Measurements from ENCODE around the gene PAX5.

The PAX5 gene

GRCh38 chr9:36930941-36931340 is 103.1 kb downstream of the PAX5 start:
- H3K79me1 ChIP-seq (ENCODE audit: low read depth, low read length), result no peaks in the 10 kb centered on the region
- no peak overlapping the region for H2BK120ac ChIP-seq (ENCODE audit: low read depth, low read length)
- H3K4ac ChIP-seq (ENCODE audit: low read length), result no peak overlapping the region
- peak overlapping the region; percentile 10 for H3K23ac ChIP-seq (ENCODE audit: low read depth, low read length, poor library complexity)
- H4K91ac ChIP-seq (ENCODE audit: low read depth, low read length, poor library complexity), result peak overlapping the region; percentile 35
- H2BK12ac ChIP-seq (ENCODE audit: low read length), result no peak overlapping the region
- peaks cover 0 to 40% of the 10 kb centered on the region in 2 donors for H3K36me3 ChIP-seq (replicated peaks in 1 of 2; ENCODE audit: control insufficient read depth in 2 of 2, insufficient read depth in 2 of 2, low read length in 2 of 2)
- peak overlapping the region; percentile 21 for H3K14ac ChIP-seq (ENCODE audit: low read length)
- peaks cover 0 to 16% of the 10 kb centered on the region in 2 donors for H3K9me3 ChIP-seq (replicated peaks in 1 of 2; ENCODE audit: control insufficient read depth in 2 of 2, insufficient read depth in 1 of 2, low read depth in 1 of 2, low read length in 2 of 2)
- H2BK5ac ChIP-seq (ENCODE audit: low read length), result no peak overlapping the region
- no peak overlapping the region for H4K8ac ChIP-seq (ENCODE audit: low read depth, low read length)
- no peak overlapping the region for H3K27ac ChIP-seq (replicated peaks; ENCODE audit: low read length)
- no CpG with 5 or more reads among the region's 4 CpGs for WGBS, 2 donors (ENCODE audit: extremely low coverage in 2 of 2, insufficient read length in 2 of 2, insufficient replicate concordance in 1 of 2)
- DNase-seq (ENCODE audit: low spot score), result no peak
- no peak overlapping the region for H3K4me2 ChIP-seq (ENCODE audit: insufficient read depth, low read length, poor library complexity, severe bottlenecking)
- H3K4me1 ChIP-seq (ENCODE audit: control insufficient read depth in 2 of 2, insufficient read depth in 1 of 2, low read depth in 1 of 2, low read length in 2 of 2), result no peaks in the 10 kb centered on the region
- H2AK5ac ChIP-seq (ENCODE audit: low read depth, low read length), result no peak overlapping the region
- no peak overlapping the region for H2AFZ ChIP-seq (ENCODE audit: low read length)
- no peak overlapping the region for H3K18ac ChIP-seq (ENCODE audit: low read length)
- peak overlapping the region; percentile 11 for H2BK15ac ChIP-seq (ENCODE audit: low read length)
- H3K4me3 ChIP-seq (ENCODE audit: low read length in 2 of 2), result no peak overlapping the region
- H3K9ac ChIP-seq (ENCODE audit: low read depth, low read length, poor library complexity), result no peak overlapping the region
- H3K27me3 ChIP-seq (ENCODE audit: control insufficient read depth in 3 of 3, insufficient read depth in 3 of 3, low read depth in 1 of 3, low read length in 3 of 3), result no peaks in the 10 kb centered on the region

- DNase-seq (ENCODE audit: low spot score), result no peak
- WGBS, 2 donors (ENCODE audit: extremely low coverage in 2 of 2, insufficient read length in 2 of 2, insufficient replicate concordance in 1 of 2), result no CpG with 5 or more reads among the region's 5 CpGs
- Histone ChIP-seq H2BK12ac (ENCODE audit: low read length) (no peak overlapping the region), H3K9me3 (replicated peaks in 1 of 2; ENCODE audit: control insufficient read depth in 2 of 2, insufficient read depth in 1 of 2, low read depth in 1 of 2, low read length in 2 of 2) (peaks cover 0 to 13% of the 10 kb centered on the region in 2 donors), H3K79me1 (ENCODE audit: low read depth, low read length) (no peaks in the 10 kb centered on the region), H4K8ac (ENCODE audit: low read depth, low read length) (no peak overlapping the region), H3K4me3 (ENCODE audit: low read length in 2 of 2) (no peak overlapping the region), H3K4me2 (ENCODE audit: insufficient read depth, low read length, poor library complexity, severe bottlenecking) (no peak overlapping the region), H2AFZ (ENCODE audit: low read length) (no peak overlapping the region), H3K4ac (ENCODE audit: low read length) (no peak overlapping the region), H3K27me3 (ENCODE audit: control insufficient read depth in 3 of 3, insufficient read depth in 3 of 3, low read depth in 1 of 3, low read length in 3 of 3) (no peaks in the 10 kb centered on the region), H2BK15ac (ENCODE audit: low read length) (no peak overlapping the region), H2BK5ac (ENCODE audit: low read length) (no peak overlapping the region), H3K4me1 (ENCODE audit: control insufficient read depth in 2 of 2, insufficient read depth in 1 of 2, low read depth in 1 of 2, low read length in 2 of 2) (no peaks in the 10 kb centered on the region), H4K91ac (ENCODE audit: low read depth, low read length, poor library complexity) (no peak overlapping the region), H3K23ac (ENCODE audit: low read depth, low read length, poor library complexity) (no peak overlapping the region), H3K36me3 (replicated peaks in 1 of 2; ENCODE audit: control insufficient read depth in 2 of 2, insufficient read depth in 2 of 2, low read length in 2 of 2) (peaks cover 0 to 35% of the 10 kb centered on the region in 2 donors), H3K14ac (ENCODE audit: low read length) (no peak overlapping the region), H3K18ac (ENCODE audit: low read length) (no peak overlapping the region), H3K9ac (ENCODE audit: low read depth, low read length, poor library complexity) (no peak overlapping the region), H2AK5ac (ENCODE audit: low read depth, low read length) (no peak overlapping the region), H3K27ac (replicated peaks; ENCODE audit: low read length) (no peak overlapping the region), H2BK120ac (ENCODE audit: low read depth, low read length) (no peak overlapping the region)
Observed at GRCh38 chr9:36929350-36929675, 104.8 kb downstream of the PAX5 start.

GRCh38 chr9:36928670-36929349 is 105.3 kb downstream of the PAX5 start:
- H3K9me3 ChIP-seq (replicated peaks in 1 of 2; ENCODE audit: control insufficient read depth in 2 of 2, insufficient read depth in 1 of 2, low read depth in 1 of 2, low read length in 2 of 2), result peaks cover 0 to 13% of the 10 kb centered on the region in 2 donors
- WGBS, 2 donors (ENCODE audit: extremely low coverage in 2 of 2, insufficient read length in 2 of 2, insufficient replicate concordance in 1 of 2), result no CpG with 5 or more reads among the region's 3 CpGs
- no peak overlapping the region for H2AK5ac ChIP-seq (ENCODE audit: low read depth, low read length)
- H3K14ac ChIP-seq (ENCODE audit: low read length), result no peak overlapping the region
- H3K9ac ChIP-seq (ENCODE audit: low read depth, low read length, poor library complexity), result no peak overlapping the region
- no peaks in the 10 kb centered on the region for H3K79me1 ChIP-seq (ENCODE audit: low read depth, low read length)
- no peak overlapping the region for H3K4me2 ChIP-seq (ENCODE audit: insufficient read depth, low read length, poor library complexity, severe bottlenecking)
- H4K8ac ChIP-seq (ENCODE audit: low read depth, low read length), result no peak overlapping the region
- no peak overlapping the region for H2BK12ac ChIP-seq (ENCODE audit: low read length)
- H3K27ac ChIP-seq (replicated peaks; ENCODE audit: low read length), result no peak overlapping the region
- H4K91ac ChIP-seq (ENCODE audit: low read depth, low read length, poor library complexity), result no peak overlapping the region
- no peak overlapping the region for H2BK120ac ChIP-seq (ENCODE audit: low read depth, low read length)
- no peak overlapping the region for H3K4me3 ChIP-seq (ENCODE audit: low read length in 2 of 2)
- H3K18ac ChIP-seq (ENCODE audit: low read length), result no peak overlapping the region
- H2AFZ ChIP-seq (ENCODE audit: low read length), result no peak overlapping the region
- no peaks in the 10 kb centered on the region for H3K27me3 ChIP-seq (ENCODE audit: control insufficient read depth in 3 of 3, insufficient read depth in 3 of 3, low read depth in 1 of 3, low read length in 3 of 3)
- no peak for DNase-seq (ENCODE audit: low spot score)
- no peak overlapping the region for H3K23ac ChIP-seq (ENCODE audit: low read depth, low read length, poor library complexity)
- peaks cover 0 to 30% of the 10 kb centered on the region in 2 donors for H3K36me3 ChIP-seq (replicated peaks in 1 of 2; ENCODE audit: control insufficient read depth in 2 of 2, insufficient read depth in 2 of 2, low read length in 2 of 2)
- H2BK5ac ChIP-seq (ENCODE audit: low read length), result no peak overlapping the region
- no peaks in the 10 kb centered on the region for H3K4me1 ChIP-seq (ENCODE audit: control insufficient read depth in 2 of 2, insufficient read depth in 1 of 2, low read depth in 1 of 2, low read length in 2 of 2)
- no peak overlapping the region for H3K4ac ChIP-seq (ENCODE audit: low read length)
- no peak overlapping the region for H2BK15ac ChIP-seq (ENCODE audit: low read length)

- H2AK5ac ChIP-seq (ENCODE audit: low read depth, low read length), result no peak overlapping the region
- no CpG with 5 or more reads among the region's 2 CpGs for WGBS, 2 donors (ENCODE audit: extremely low coverage in 2 of 2, insufficient read length in 2 of 2, insufficient replicate concordance in 1 of 2)
Observed at GRCh38 chr9:36928210-36928609, 105.9 kb downstream of the PAX5 start.

More at GRCh38 chr9:36928210-36928609, 105.9 kb downstream of the PAX5 start:
- no peak overlapping the region for H3K27ac ChIP-seq (replicated peaks; ENCODE audit: low read length)
- no peak overlapping the region for H3K4me2 ChIP-seq (ENCODE audit: insufficient read depth, low read length, poor library complexity, severe bottlenecking)
- no peak overlapping the region for H2BK5ac ChIP-seq (ENCODE audit: low read length)
- H3K14ac ChIP-seq (ENCODE audit: low read length), result no peak overlapping the region
- no peak overlapping the region for H4K91ac ChIP-seq (ENCODE audit: low read depth, low read length, poor library complexity)
- H3K9ac ChIP-seq (ENCODE audit: low read depth, low read length, poor library complexity), result no peak overlapping the region
- peaks cover under 1% of the 10 kb centered on the region for H3K79me1 ChIP-seq (ENCODE audit: low read depth, low read length)
- H2AFZ ChIP-seq (ENCODE audit: low read length), result no peak overlapping the region
- H3K18ac ChIP-seq (ENCODE audit: low read length), result no peak overlapping the region
- H3K23ac ChIP-seq (ENCODE audit: low read depth, low read length, poor library complexity), result no peak overlapping the region
- H3K4me1 ChIP-seq (ENCODE audit: control insufficient read depth in 2 of 2, insufficient read depth in 1 of 2, low read depth in 1 of 2, low read length in 2 of 2), result no peaks in the 10 kb centered on the region
- no peak overlapping the region for H4K8ac ChIP-seq (ENCODE audit: low read depth, low read length)
- H2BK15ac ChIP-seq (ENCODE audit: low read length), result no peak overlapping the region
- no peak overlapping the region for H2BK120ac ChIP-seq (ENCODE audit: low read depth, low read length)
- H3K9me3 ChIP-seq (replicated peaks in 1 of 2; ENCODE audit: control insufficient read depth in 2 of 2, insufficient read depth in 1 of 2, low read depth in 1 of 2, low read length in 2 of 2), result peaks cover 0 to 12% of the 10 kb centered on the region in 2 donors
- no peak overlapping the region for H3K4me3 ChIP-seq (ENCODE audit: low read length in 2 of 2)
- H3K4ac ChIP-seq (ENCODE audit: low read length), result no peak overlapping the region
- no peaks in the 10 kb centered on the region for H3K27me3 ChIP-seq (ENCODE audit: control insufficient read depth in 3 of 3, insufficient read depth in 3 of 3, low read depth in 1 of 3, low read length in 3 of 3)
- no peak for DNase-seq (ENCODE audit: low spot score)
- no peak overlapping the region for H2BK12ac ChIP-seq (ENCODE audit: low read length)
- H3K36me3 ChIP-seq (replicated peaks in 1 of 2; ENCODE audit: control insufficient read depth in 2 of 2, insufficient read depth in 2 of 2, low read length in 2 of 2), result peaks cover 0 to 32% of the 10 kb centered on the region in 2 donors
